M059J (cell line): Measurements from ENCODE around the gene OVCA2. TPM values are rescaled to one million over a fixed set of nuclear protein-coding genes. Genes with fewer than 3 reads are reported as not detected.

ENCODE experiments used
- DNase-seq: peaks from one replicate; pipeline ENCODE4 v3.0.0-alpha.2; 2012; ENCODE audit warnings: low read depth
- total RNA-seq: library from RNA; depleted of rRNA; stranded (reverse); fragments of >200 nt; shearing (Covaris generic); gene quantifications from 2 replicates; pipeline ENCODE4 v1.2.3, GENCODE V29; 2014

Gene OVCA2
- total RNA-seq, 1 experiment from 2014 or later, result 18.9 TPM

DNA sequence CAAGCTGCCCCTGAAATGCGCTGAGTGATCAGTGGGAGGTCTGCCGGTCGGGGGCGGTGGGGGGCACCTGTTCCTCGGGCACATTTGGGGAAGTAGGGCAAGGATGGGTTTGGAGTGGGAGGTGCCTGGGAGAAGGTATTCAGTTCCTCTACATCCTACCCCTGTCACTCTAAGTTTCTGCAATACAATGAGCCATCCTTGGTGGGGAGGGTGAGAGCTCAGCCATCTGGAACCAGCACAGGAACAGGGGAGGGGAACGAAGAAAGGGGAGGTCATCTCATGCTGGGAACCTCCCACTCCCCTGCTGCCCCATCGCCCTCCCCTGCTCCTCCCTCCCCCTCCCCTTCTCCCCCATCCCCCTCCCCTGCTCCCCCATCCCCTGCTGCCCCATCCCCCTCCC, 7.7 kb upstream of the OVCA2 start:
- peak; percentile 75 for DNase-seq

DNA sequence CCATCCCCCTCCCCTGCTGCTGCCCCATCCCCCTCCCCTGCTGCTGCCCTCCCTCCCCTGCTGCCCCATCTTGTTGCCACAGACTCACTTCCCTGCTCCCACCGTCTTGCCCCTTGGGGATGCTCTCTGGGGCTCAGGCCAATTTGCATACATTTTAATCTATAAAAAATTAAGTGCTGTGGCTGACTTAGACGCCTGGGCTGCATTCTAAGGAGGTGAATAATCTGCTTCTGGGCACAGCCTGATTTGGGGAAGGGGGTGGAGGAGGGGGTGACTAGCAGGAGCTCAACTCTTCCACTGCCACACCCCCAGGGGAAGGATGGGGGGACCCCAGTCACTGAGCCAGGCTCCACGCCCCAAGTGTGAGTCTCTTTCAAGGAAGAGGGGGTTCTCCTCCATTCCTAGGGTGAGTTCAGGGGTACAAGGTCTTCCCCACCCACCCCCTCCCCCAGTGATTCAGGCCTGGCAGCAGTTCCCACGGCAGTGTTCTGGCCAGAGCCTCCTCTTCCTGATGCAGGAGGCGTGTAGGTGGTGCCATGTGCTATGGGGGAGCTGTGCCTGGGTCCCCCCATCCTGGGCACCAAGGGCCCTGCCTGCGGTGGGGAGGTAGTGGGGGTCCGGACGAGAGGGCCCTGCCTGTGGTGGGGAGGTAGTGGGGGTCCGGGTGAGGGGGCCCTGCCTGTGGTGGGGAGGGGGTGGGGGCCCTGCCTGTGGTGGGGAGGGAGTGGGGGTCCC, 6.8 kb upstream of the OVCA2 start:
- peak; percentile 85 for DNase-seq

DNA sequence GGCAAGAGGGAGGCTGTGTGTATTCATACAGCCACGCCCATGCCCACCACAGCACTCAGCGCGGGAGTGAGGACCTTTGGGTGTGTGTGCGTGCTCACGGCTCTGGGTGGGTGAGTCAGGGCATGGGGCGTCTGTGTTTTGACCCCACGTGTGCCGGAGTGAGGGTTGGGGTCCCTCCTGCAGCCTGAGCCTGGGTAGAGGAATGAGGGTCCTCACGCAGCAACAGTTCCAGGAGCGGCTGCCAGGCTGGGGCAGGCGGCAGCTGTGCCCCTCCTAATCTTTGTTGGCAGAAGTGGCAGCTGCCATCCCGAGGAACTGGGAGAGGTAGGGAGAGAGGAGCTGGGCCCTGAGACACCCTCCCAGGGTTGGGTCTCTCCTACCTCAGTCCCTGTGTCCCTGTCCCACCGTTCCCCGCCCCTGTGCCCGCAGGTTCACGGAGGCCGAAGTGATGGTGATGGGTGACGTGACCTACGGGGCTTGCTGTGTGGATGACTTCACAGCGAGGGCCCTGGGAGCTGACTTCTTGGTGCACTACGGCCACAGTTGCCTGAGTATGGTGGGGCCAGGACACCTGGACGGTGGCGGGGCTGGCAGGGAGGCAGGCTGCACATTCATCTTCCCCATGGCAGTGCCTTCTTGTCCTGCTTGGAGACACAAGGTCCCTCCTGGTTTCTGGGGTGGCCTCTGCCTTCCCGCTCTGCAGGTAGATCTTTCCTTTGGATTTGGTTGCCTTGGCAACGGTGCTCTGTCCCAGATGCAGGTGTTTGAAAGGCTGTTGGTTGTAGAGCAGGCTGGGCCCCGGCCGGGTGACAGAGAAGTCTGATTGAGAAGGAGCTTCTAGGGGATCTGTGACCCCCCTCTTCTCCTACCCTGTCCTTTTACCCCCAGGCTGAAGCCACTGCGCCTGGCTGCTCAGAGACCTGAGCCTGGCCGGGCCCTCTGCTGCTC, 6.0 kb upstream of the OVCA2 start:
- no peak for DNase-seq

DNA sequence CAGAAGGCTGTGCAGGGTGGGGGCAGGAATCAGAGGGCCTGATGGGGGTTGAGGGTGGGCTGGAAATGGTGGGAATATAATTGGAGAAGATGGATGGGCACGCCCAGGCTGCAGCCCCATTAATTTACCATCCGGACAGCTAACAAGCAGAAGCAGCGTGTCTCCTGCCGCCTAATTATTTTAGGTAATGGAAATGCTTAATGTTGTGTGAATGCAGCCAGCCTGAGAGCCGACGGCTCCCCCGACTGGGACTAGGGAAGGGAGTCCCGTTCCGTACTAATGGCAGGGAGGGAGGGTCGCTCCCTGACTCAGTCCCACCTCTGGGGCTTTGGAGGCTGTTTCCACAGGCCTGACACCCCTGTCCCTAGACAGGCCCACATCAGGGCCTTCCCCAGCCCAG, 4.7 kb upstream of the OVCA2 start:
- no peak for DNase-seq

DNA sequence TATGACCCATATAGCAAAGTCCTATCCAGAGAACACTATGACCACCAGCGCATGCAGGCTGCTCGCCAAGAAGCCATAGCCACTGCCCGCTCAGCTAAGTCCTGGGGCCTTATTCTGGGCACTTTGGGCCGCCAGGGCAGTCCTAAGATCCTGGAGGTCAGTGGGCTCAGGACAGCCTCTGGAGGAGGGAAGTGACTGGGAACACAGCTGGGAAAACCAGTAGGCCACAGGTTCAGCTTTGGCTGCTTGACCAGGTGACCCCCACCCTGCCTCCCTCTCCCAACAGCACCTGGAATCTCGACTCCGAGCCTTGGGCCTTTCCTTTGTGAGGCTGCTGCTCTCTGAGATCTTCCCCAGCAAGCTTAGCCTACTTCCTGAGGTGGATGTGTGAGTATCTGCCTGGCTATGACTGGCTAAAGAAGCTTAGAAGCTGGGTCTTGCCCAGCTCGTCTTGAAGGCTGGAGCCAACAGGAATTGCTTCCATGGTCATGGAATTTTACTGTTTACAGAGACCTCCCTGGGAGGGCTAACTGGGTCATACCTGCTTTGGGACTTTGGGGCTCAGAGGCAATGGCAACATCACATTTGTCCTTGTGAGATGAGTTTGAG, 1.5 kb upstream of the OVCA2 start:
- DNase-seq, result no peak

DNA sequence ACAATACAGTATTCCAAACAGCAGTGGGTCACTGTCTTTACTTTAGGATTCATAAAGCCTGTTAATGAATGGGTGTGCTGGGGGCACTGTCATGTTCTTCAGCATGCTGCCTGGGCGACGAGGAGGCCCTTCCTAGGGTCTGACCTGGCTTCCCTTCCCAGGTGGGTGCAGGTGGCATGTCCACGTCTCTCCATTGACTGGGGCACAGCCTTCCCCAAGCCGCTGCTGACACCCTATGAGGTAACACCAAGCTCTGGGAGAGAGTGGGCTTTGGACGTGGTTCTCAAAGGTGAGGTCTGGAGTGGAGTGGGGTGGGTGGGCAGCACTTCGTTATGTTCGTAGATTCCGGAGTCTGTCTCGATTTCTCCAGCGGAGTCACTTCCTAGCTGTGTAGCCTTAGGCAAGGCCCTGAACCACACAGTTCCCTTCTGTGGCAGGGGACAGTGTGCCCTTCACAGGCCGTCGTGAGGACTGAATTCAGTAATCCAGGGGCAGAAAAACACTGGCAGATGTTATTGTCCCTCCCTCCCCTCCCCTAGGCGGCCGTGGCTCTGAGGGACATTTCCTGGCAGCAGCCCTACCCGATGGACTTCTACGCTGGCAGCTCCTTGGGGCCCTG, 771 bp upstream of the OVCA2 start:
- DNase-seq, result no peak

DNA sequence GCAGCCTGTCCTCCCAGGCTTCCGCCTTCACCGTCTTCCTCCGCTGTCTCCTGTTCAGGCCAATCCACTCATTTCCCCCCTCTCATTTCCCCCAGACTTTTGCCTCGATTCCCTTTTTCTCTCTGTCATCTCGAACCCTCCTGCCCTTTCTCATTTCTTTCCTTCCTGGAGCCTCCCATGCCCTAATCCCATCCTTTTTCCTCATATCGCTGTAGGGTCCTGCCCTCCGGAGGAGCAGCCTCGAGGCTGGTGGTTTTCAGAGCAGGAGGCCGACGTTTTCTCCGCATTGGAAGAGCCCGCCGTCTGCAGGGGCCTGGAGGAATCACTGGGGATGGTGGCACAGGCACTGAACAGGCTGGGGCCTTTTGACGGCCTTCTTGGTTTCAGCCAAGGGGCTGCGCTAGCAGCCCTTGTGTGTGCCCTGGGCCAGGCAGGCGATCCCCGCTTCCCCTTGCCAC, 597 bp downstream of the OVCA2 start:
- peak; percentile 35 for DNase-seq

DNA sequence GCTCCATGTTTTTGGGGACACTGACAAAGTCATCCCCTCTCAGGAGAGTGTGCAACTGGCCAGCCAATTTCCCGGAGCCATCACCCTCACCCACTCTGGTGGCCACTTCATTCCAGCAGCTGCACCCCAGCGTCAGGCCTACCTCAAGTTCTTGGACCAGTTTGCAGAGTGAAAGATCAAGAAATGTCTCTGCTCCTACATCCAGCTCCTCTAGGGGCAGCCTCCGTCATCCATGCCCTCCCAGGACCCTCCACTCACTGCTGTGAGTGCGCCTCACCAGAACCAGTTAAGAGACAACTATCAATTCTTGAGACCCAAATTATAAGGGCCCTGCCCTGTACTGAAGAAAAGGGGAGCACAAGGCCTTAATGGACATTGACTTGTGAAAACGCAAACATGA, 1.1 kb downstream of the OVCA2 start:
- no peak for DNase-seq

DNA sequence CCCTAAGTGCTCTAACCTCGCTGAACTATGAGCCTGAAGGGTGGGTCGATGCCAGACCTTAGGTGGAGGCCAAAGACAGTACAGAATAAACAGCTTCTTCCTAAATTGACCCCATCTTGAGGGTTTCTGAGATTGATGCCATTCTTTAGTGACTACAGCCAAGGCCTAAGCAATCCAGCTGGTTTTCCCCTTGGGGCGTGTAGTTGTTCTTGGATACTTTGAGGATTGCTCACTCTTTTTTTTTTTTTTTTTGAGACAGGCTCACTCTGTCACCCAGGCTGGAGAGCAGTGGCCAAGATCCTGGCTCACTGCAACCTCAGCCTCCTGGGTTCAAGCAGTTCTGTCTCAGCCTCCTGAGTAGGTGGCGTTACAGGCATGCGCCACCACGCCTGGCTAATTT, 2.0 kb downstream of the OVCA2 start:
- peak; percentile 88 for DNase-seq

DNA sequence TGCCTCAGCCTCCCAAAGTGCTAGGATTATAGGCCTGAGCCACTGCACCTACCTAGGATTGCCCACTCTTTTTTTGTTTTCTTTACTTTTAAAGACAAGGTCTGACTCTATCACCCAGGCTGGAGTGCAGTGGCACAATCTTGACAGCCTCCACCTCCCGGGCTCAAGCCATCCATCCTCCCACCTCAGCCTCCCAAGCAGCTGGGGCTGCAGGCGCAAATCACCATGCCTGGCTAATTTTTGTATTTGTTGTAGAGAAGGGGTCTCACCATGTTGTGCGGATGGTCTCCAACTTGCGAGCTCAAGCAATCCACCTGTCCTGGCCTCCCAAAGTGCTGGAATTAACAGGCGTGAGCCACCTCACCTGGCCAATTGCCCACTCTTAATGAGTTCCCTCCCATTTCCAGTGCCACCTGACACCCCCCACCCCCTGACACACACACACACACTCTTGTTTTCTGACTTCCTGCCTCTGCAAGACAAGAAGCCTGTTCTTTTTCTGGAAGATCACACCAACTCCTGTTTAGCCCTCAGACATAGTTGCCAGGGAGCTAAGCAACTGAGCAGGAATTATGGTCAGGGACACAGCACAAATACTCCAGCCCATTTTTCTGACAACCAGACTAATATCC, 2.6 kb downstream of the OVCA2 start:
- no peak for DNase-seq

DNA sequence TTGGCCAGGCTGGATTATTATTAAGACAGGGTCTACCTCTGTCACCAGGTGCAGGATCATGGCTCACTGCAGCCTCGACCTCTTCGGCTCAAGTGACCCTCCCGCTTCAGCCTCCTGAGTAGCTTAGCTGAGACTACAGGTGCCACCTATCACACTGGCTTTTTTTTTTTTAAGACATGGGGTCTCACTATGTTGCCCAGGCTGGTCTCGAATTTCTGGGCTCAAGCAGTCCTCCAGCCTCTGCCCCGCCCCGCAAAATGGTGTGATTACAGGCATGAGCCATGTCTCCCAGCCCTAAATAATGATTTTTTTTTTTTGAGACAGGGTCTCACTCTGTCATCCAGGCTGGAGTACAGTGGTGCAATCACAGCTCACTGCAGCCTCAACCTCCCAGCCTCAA, 5.8 kb downstream of the OVCA2 start:
- no peak for DNase-seq

DNA sequence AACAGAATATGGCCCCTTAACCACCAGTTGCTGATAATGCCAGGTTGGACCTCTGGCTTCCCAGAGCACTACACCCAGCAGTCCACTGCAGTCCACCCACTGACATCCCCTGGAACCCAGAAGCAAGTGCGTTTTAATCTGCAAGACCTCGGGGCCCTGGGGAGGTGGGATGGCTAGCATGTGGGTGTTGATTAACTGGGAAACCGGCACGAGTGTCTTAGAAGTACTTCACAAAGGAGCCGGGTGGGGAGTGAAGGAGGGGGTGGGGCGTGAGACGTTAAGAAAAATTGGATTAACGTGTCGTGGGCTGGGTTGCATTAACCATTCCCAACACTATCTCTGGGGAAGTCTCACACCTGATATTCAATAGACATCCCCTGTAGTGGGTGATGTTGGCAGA, 7.0 kb downstream of the OVCA2 start:
- DNase-seq, result no peak

DNA sequence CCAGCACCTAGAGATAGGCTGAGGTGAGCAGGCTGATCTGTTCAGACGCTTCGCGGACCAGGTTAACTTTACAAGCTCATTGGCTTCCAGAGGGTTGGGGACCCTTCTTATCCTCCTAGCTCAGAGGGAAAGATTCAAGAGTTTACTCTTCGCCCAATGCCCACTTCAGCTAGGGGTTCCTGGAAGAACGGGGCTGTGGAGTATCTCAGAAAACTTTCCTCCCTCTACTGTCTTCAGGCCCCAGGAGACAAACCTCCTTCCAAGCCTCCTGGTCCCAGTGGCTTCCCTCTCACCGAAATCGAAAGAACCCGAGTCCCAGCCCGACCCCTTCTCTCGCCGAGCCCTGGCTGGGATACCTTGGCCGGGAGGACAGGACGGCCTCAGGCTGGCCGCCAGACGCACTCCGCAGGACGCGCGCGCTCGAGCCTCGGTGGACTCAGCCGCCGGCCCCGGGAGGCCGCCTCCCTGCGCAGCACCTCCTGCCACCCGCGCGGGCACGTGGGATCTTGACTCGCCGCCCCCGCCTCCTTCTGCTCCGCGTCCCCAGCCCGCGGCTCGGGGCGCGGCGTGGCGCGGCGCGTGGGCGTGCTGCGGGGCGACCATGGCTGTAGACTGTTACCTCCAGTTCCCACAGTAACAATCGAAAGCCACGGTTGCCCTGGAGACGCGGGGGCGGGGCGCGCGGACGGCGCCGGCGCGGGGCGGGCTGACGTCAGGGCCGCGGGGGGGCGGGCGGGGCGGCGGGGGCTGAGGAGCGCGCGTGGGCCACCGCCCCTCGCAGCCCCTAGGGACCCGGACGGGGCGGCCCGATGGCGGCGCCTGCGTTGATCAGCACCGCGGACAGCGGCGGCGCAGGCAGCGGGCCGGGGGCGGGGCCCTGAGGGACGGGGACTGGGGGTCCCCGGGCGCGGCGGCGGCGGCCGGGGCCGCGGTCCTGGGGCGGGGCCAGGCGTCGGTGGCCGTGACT, 7.8 kb downstream of the OVCA2 start:
- DNase-seq, result peak; percentile 68

DNA sequence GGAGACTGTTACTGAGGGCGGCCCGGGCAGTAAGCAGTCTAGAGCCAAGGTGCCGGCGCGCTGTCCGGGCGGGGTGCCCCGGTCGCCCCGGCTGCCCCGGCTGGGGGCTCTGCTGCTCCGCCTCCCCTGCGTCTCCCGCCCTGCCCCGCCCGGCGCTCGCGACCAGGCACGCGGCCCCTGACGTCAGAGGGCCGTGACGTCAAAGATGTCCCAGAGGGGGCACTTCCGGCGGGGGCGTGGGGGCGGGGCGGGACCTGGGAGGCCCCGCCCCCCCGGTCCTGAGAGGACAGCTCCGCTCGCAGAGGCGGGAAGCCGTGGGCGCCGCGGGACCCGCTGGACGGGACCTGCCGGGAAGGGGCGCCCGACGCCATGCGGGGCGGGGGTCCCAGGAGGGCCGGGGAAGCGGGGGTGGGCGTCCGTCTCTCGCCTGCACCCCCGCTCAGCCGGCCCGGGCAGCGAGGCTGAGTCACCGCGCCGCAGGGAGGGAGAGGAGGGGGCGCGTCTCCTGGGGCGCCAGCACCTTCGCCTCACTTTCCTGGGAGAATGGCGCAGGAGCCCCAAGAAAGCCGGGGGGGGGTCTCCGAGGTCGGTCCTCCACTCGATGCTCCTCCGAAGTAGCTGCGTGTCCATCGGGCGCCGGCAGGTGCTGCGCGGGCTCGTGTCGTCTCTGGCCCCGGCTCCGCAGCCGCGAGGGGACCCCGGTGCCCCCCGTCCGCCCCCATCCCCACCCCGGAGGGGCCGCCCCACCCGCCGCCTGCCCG, 8.7 kb downstream of the OVCA2 start:
- peak; percentile 70 for DNase-seq

DNA sequence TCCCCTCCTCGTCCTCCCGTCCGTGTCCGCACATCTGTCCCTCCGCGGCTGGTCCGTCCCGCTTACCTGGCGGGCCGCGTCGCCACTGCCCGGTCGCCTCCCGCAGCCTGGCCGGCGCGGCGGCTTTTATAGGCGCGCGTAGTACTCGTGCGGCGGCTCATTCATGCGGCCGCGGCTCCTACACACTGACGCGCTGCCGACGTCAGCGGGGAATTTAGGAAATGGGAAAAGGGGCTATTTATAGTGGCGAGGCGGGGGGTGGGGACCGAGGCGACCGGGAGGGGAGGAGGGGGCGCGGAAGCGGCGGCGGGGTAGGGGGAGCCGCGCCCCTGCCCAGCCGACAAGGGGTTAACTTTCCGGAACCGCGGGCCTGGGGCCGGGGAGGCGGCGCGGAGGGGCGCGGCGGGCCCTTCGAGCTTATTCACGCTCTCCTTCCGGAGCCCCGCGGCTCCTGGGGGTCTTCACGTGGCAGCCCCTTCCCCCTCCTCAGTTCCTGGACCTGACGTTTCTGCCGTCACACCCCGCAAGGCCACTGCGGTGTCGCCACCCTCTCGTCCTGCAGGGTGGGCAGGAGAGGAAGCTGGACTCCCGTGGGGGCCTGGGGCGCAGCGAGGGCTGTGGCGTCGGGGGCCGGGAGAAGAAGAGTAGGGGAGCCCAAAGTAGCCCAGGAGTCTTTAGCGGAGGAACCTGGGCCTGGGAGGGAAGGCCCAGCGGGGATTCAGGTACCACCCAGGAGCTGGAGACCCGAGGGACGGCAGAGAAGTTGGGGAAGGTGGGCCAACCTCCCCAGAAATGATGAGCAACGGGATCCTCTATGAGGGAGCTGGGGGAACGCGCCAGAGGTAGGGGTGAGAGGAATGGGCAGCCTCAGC, 9.5 kb downstream of the OVCA2 start:
- peak; percentile 30 for DNase-seq

DNA sequence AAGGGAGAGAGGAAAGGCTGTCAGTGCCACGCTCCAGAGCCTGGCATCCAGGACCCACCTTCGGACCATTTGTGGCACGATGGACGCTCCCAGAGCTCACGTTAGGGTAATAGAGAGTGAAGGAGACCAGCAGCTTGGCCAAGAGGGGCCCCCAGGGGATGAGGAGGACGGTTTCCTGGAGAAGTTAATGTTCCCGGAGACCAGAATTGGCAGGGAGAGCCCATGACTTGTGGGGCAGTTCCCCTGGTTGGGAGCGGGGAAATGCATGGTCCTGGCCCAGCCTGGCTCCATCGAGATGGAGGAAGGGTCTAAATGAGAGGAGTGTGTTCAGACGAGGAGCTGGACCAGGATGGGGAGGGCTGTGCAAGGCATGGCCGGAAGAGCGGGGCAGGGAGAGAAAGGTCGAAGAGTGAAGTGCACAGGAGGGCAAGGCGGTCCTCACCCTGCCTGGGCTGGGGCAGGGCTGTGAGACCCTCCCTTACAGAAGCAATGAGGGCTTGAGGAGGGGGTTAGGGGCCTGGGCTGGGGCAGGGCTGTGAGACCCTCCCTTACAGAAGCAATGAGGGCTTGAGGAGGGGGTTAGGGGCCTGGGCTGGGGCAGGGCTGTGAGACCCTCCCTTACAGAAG, 10.2 kb downstream of the OVCA2 start:
- peak; percentile 26 for DNase-seq

DNA sequence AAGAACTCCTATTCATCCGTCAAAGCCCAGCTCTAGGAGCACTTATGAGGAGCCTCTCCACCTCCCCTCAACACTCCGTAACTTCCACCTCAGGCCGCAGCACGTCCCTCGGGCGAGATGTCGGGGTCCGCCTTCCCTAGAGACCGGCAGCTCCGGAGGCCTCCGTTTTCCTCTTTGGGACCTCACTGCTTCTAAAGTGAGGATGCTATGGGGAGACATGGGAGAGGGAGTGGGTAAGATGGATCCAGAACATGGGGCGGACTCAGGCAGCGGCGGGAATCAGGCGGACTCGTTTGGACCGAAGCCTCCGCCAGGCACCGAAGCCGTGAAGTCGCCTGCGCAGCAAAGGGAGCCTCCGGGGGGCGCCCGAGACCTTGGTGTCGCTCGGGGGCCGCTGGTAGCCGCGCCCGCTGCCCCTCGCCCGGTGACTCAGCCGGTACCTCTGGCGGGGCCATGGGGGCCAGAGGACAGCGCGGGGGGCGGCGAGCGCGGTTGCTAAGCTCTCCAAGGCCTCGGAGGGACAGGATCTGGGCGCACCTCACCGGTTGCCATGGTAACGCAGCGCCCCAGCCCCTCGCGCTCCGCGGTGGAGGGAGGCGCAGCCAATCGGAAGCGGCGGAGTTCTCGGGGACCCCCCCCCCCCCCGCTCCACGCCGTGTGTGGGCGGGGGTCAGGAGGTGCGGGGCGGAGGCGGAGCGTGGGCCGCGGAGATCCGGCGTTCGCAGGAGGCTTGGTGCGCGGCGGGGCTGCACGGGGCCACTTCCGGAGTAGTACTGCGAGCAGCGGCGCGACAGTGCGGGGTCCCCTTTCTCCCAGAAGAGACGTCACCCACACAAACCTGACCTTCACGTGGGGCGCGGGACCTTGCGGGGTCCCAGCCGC, 11.8 kb downstream of the OVCA2 start:
- peak; percentile 66 for DNase-seq
